GM18511 (cell line): ENCODE results near the gene COASY.
A peak's percentile ranks its signal among the peaks of the same experiment; 100 is the strongest.

ENCODE experiments used
- ATAC-seq: cut with Tn5 transposase; IDR thresholded peaks from one replicate; pipeline ENCODE4 v1.9.1; 2021; ENCODE audit warnings: mild to moderate bottlenecking, moderate library complexity; ENCODE audit not compliant: unreplicated experiment

The COASY gene

DNA sequence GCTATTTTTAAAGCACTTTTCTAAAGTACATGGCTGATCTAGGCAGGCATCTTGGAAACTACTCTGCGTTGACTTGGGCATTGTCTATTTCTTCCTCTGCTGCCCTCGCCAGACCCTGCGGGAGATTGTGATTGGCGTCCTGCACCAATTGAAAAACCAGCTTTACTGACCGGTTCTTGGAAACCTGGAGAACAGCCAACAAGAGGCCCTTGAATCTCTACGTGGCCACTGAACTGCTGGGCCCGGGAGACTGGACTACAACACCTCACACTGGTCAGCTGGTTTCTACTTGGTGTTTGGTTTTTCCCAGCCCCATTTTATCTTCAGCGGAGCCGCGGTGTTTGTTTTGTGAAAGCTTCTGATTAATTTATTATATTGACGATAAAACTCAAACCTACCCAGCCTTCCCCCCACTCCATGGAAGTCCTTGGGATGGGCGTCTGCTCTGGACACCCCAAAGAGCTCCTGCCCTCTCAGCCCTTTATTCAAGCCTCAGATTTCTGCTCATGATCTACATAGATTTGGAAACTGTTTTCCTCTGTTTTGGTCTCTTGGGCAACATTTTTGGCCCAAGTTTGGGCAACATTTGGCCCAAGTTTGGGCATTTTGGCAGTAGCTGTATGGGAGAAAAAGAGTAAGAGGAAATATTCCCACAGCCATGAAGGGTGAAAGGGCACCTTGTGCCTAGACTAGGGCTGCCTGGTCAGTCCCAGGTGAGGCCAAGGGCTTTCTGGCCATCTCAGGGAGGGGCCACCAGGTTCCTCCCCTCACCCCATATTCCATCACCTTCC is 9.7 kb downstream of the COASY start:
- ATAC-seq, result no peak

DNA sequence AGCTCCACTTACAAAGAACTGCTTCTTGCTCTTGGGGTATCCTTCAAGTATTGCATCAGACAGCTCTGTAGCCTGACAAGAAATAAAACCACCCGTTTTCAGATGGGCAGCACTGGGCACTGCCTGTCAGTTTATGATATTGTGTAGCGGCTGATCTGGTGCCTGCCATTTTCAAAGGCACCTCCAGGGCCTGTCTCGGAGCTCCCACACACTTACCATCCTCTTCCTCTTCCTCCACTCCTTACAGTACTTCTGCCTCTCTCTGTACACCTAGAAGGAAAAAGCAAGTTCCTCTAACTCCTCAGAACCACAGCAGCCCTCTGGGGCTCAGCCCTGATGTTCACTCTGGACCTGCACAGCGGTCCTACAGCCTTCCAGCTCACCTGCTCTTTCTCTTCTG is 11.1 kb downstream of the COASY start:
- ATAC-seq, result no peak

DNA sequence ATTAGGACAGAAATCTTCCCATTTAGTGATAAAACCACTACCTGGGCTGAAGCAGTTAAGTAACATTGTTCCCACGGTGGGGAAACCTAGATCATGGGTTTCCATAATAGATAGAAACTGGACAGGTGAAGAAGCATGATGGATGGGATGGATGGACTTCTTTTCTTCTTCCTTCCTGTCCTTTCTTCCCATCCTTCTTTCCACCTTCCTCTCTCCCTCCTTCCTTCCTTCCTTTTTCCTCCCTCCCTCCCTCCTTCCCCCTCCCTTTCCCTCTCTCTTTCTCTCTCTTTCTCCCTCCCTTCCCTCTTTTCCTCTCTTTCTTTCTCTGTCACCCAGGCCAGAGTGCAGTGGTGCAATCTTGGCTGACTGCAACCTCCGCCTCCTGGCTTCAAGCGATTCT is 12.5 kb downstream of the COASY start:
- no peak for ATAC-seq

DNA sequence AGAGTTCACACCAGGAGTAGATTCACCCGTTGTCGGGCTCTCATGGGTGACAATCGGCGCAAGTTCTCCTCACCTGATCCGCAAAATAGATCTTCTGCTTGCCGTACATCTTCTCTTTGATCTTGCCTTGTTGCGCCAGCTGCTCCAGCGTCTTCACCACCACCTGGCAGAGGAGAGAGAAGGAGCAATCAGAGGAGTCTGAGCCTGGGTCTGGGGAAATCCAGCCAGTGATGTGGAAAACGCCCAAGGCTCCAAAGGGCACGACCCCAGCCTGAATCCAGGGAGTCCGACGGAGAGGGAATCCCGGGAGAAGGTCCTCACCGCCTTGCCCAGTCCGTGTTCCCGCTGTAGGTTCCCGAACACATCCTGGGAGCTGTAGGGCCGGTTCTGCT is 15.2 kb downstream of the COASY start:
- ATAC-seq, result peak; percentile 7

DNA sequence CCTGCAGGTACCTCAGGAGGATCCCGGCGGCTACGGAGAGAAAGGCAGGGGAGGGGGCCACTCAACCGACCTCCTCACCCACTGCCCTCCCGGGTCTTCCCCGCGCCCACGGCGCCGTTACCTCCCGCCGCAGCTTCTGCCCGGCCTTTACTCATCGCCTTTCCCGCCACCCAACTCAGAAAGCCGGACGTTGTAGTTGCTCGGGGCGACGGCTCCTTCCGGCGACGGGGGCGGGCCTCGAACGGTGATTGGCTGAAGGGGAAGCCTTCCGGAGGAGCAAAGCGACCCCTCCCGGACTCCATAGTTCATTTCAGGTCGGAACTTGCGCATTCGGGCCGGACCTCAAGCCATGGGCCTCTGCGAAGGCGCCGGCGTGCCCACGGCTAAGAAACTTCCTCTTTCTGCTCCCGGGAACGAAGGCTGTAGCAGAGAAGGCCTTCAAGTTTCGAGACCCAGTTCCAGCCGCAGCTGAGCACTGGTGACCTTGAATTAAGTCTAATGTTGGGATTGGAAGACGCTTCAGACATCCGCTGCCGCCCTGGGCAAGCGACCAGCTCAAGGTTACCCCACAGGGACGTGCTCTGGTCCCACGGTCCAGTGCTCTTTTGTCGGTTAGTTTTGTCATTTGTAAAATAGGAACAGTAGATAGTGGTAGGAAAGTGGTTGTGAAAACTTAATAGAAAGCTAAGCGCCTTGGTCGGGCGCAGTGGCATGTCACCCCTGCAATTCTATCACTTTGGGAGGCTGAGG is 15.8 kb downstream of the COASY start, which contains the start of gene PSMC3IP:
TSS of gene PSMC3IP (minus strand) at position 198 of the 750 bp plus-strand sequence. CDS start at position 155, 43 bp downstream.
- peak; percentile 72 for ATAC-seq

DNA sequence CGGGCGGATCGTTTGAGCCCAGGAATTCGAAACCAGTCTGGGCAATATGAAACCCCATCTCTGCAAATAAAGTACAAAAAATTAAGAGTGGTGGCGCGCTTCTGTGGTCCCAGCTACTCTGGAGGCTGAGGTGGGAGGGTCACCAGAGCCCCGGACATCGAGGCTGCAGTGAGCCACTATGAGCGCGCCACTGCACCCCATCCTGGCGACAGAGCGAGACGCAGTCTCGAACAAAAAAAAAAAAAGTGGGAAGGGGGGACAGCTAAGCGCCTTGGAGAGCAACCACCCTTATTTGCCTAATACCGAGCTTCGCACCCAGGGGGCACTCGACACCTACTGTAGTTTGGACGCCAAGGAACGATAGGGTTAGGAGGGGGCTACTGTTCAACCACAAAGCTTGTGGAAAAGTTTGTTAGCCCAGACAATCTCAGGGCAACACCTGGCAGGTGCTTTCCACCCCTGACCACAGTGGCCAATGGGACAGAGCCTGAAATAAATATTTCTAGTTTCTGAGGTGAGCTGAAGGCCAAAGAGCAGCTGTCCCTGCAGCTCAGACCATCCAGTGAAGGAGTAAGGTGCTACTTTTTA is 16.4 kb downstream of the COASY start:
- peak; percentile 65 for ATAC-seq

DNA sequence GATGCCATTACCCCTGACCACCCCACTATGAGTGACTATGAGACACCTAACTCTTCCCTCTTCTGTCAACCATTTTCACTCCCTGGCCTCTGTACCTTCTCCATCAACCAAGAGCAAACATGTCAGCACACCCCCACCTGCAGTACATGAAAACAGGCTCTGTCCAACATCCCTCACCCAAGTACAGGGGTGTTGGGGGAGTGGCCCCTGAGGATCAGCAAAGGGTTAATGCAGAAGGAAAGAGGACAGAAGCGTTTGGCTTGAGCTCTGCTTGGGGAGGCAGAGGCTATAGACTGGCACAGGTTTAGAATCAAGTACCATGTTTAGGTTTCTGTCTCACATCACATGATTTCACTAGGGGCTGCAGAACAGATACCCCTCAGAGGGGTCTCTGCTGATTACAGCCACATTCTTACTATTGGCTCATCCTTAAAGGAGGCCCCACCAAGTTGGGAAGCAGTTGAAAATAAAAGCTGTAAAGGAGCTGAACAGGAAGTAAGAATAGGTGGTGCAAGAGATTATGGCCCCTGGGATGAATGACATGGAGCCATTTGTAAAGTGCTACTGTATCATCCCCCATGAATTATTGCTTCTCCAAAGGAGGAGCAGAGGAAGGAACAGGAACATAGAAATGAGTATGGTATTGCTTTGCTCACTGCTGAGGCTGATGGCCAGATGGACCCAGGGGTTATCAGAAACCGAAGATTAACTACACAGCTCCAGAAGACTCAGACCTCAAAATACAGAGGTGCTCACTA is 18.0 kb downstream of the COASY start:
- ATAC-seq, result no peak

DNA sequence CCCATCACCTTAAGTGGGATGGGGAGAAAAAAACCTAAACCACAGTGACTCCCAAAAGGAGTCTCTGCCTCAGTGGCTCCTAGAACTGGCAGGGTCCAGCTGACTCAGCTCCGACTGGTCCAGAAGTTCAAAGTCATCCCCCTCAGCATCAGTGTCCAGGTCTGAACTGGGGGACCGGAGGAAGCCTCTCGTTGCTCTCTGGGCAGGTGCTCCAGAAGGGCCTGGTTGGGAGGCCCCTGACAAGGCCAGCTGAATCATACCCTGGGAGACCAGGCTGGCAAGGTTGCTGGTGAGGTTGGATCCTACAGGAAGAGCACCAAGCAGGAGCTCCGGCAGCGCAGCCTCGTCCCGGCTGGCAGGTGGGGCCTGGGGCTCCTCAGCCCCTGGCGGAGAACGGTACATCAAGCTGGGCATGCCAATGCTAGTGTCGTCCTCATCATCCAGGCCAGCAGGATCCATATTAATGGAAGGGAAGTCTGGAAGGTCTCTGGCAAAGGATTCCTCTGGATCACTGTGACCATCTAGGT is 19.9 kb downstream of the COASY start:
- ATAC-seq, result no peak

DNA sequence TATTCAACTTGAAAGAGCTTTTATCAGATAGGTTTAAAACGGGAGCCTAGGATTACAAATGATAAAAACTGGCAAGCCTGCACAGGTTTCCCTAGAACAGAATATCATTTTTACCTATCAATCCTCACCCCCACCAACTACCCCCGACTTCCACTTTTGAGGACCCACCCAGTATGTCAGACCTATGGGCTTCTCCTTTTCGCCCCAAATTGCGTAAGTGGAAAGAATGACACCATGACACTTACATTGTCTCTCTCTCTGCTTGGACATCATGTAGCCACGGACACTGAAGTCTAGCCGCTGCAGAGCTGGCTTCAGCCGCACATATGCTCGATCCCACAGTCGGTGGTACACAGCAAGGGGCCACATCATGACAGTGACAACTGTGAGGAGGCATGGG is 22.9 kb downstream of the COASY start:
- ATAC-seq, result no peak

DNA sequence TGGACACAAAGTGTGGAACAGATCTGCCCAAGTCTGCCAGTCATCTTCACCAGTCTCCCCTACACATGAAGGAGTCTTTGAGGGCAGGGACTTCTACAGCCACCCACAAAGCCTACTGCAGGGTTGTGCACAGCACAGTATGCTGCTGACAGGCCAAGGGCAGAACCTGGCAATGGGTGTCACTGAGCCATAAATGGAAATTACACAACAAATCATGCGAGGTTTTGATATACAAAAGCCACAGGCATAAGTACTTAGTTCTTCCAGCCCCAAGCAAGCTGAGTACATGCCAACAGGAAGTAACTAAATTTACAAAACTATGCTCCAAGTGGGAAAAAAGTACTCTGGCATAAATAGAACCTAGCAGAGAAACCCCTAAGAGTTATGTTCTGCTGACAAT is 23.4 kb downstream of the COASY start:
- ATAC-seq, result no peak

DNA sequence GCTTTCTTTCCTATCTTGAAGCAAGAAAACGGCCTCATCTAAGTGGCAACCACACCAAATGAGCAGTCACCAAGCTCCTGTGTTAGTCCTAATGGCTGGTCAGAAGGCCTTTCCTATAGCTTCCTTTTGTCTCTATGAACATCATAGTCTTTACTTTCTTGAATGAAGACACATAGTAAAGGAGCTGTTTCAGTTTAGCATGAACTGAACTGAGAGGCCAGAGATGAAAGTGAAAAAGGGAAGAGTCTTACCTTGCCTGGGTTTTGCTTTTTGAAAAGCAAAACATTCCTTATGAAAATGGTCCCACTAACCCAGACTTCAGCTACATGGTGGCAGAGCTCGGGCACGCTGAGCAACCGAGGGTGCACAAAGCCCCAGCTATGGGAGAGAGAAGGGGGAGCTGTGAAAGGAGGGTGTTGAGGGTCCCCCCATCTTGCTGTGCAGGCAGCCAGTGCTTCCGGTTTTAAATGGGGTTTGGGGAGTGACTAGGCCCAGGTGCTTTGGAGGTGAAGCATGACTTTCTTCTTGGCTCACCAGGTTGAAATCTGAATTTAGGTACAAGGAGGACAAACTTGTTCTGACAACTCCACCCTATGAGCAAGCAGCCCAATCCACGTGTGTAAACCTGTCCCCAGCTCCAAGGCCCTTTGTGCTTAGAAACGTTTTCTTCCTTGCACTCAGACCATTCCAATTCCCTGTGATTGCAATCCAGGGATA is 24.7 kb downstream of the COASY start:
- ATAC-seq, result peak; percentile 50

DNA sequence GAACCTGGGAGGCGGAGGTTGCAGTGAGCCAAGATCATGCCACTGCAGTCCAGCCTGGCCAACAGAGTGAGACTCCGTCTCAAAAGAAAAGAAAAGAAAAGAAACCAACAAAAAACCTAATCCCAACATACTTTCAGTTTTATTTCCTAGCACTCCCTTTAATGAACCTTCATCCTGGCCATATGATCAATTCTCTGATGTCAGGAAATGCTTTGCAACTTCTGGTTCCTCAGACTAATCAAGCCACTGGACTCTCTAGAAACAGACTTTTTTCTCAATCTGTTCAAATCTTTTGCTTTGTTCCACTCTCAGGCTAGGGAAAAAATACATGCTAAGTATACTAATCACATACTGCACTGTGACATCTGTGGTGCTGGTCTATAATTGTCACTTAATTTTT is 28.9 kb downstream of the COASY start:
- no peak for ATAC-seq

DNA sequence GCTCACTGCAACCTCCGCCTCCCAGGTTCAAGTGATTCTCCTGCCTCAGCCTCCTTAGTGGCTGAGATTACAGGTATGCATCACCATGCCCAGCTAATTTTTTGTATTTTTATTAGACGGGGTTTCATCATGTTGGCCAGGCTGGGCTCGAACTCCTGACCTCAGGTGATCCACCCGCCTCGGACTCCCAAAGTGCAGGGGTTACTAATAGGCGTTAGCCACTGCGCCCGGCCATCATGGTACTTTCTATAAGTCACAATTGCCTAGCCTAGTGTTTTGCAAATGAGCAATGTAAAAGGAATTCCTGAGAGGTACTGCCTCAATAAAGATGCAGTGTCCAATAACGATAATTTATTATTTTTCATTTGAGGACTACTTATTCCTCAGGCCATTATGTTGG is 29.5 kb downstream of the COASY start:
- no peak for ATAC-seq

DNA sequence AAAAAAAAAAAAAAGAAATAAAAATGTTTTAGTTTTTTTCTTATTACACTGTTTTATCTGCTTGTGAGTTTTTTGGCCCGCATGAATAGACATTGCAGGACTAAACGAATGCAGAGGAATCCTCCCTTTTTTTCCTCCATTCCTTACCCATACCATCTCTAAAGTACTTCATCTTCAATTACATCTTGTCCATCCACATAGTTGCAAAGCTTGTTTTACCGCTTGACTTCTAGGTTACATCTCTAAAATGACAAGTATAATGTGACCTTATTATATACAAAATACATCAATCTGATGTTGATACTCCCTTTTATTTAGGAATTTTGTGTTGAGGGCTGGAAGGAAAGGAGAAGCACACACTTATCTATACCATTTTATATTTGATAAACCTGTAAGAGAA is 34.4 kb downstream of the COASY start:
- no peak for ATAC-seq

DNA sequence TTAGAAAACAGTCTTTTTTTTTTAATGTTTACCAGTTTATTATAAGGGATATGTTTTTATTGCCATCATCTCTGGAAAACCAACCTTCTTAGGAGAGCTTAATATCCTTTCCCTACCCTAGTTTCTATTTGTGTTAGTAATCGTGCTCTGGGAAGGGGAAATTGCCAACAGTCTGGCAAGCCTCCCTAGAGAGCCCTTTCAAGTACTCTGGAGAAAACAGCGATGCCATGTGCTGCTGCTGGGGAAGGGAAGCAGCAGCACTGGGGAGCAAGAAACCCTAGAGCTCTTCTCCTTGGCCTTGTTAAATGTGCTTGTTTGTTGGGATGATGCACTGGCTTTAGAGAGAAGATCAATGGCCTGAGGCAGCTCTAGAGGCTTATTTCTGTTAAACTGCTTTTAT is 37.0 kb downstream of the COASY start:
- no peak for ATAC-seq

DNA sequence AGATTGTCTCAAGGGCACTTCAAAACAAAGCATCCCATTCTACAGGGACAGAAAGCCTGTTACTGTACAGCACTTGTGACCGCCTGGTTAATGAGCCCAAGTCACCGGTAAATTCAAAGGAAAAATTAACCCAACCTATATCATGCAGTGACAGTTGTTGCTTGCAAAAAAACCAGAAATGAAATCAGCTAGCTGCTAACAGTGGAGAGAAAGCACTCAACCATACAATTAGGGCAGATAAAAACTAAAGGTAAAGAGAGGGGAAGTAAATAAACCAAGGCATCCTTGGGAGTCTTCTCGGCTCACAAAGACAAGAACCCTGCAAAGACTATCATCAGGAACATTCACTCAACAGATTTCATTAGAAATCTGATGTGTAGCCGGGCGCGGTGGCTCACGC is 41.4 kb downstream of the COASY start:
- no peak for ATAC-seq

DNA sequence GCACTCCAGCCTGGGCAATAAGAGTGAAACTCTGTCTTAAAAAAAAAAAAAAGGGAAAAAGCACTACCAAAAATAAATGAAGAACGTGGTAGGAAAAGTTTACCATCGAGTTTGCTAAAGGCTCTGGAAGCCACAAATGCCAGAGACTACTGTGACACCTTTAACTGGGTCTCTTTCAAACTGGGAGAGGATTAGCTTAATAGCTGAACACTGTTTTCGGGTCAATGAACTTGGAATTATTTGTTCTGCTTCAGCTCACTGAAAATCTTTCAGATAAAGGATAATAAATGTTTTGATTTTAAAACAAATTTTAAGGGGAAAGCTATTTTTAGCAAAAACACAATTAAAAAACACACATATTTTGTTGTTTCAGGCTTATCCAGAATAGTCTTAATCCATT is 45.8 kb downstream of the COASY start:
- no peak for ATAC-seq

DNA sequence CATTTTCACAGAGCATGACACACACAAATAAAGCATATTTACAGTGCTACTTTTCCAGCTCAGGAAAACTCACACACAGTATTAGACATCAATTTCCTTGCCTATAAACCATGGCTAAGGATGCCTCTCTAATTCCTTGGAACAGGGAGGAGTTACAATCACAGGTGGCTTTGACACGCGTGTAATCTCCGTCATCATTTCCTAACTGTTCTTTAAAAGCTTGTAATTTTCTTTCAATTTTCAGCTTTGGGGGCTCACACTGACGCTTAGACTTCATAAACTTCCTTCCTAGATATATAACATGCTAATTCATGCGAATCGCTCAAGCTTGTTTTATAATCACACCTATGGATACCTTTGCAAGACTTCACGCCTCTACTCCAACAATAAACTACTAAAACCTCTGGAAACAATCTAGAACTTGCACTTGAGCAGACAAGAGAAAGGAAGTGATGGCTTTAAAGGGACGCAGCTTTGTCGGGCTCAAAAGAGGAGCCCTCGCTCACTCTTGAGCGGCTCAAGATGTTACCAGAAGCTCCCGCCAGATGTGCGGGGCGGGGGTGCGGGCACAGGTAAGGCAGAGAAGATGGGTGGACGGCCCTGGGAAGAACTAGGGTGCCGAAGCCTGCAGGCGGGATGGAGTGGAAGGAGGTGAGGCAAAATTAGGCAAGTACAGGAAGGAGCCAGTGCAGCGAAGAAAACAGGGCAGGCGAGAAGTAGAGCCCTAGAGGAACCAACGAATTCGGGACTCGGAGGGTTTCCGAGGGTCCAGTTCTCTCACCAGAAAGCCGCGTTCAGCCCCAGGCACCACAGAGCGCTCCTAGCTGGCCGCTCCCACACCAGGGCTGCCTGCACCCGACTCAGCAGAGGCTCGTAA is 46.6 kb downstream of the COASY start:
- peak; percentile 50 for ATAC-seq

DNA sequence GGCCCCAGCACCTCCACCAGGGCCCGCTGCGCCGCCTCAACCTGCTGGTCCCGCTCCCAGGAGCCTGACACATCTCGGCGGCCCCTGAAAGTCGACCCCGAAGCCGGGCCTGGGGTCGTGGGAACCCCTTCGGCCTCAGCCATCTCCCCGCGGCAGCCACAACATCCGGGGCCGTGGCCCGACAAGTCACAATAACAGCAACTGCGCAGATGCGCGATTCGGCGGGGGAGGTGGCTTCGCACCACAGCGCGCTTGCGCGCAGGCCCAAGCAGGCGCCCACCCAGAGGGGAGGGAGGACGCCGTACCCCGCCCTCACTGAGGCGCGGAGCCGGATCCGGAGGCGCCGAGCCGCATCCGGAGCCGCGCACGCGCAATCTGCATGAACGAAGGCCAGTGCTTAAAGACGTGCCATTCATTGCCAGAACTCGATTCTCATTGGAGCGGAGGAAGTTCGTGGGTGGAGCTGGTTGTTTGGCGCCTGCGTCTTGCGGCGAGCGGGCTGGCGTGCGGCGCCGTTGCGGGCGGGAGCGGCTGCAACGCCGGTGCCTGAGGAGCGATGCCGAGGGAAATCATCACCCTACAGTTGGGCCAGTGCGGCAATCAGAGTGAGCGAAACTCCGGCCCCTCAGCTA is 47.4 kb downstream of the COASY start, which contains the start of the genes RETREG3 and TUBG1:
TSS of gene RETREG3 (minus strand) at position 193 of the 632 bp plus-strand sequence. CDS start at position 143, 50 bp downstream.
TSS of gene TUBG1 (plus strand) at position 502 of the 632 bp plus-strand sequence. CDS start at position 557, 55 bp downstream.
- peak; percentile 77 for ATAC-seq
